Trophoblast cell (in vitro differentiated cells and primary cell): ENCODE measurements around the gene OPCML.
A peak's percentile ranks its signal among the peaks of the same experiment; 100 is the strongest.

Experiments used
- DNase-seq, 2 donors: peaks; one replicate each; pipeline ENCODE4 v3.0.0-alpha.2; 2016
- H2AFZ ChIP-seq: 2 replicates; pipeline ENCODE4 v1.6.1; 2013; ENCODE audit warnings: low read length, moderate library complexity, mild to moderate bottlenecking; ENCODE audit not compliant: insufficient read depth, poor library complexity
- H2AK5ac ChIP-seq: 2 replicates; pipeline ENCODE4 v1.6.1; 2013; ENCODE audit warnings: mild to moderate bottlenecking, low read length
- H2BK120ac ChIP-seq: 2 replicates; pipeline ENCODE4 v1.6.1; 2013; ENCODE audit warnings: low read length, mild to moderate bottlenecking, moderate library complexity; ENCODE audit not compliant: insufficient read depth, poor library complexity
- H2BK12ac ChIP-seq: 2 replicates; pipeline ENCODE4 v1.6.1; 2013; ENCODE audit warnings: mild to moderate bottlenecking, low read length, moderate library complexity
- H2BK5ac ChIP-seq: 2 replicates; pipeline ENCODE4 v1.6.1; 2013; ENCODE audit warnings: low read length, low read depth, moderate library complexity, mild to moderate bottlenecking; ENCODE audit not compliant: poor library complexity
- H3K14ac ChIP-seq: 2 replicates; pipeline ENCODE4 v1.6.1; 2013; ENCODE audit warnings: mild to moderate bottlenecking, low read length
- H3K18ac ChIP-seq: 2 replicates; pipeline ENCODE4 v1.6.1; 2013; ENCODE audit warnings: mild to moderate bottlenecking, low read length
- H3K23ac ChIP-seq: 2 replicates; pipeline ENCODE4 v1.6.1; 2013; ENCODE audit warnings: low read length
- H3K27ac ChIP-seq: 2 replicates; pipeline ENCODE4 v1.5.1; 2013; ENCODE audit warnings: low read depth, mild to moderate bottlenecking, inconsistent platforms, low read length, moderate library complexity
- H3K27me3 ChIP-seq: 2 replicates; pipeline ENCODE4 v1.6.1; 2013; ENCODE audit warnings: inconsistent platforms, mild to moderate bottlenecking, low read length, moderate library complexity; ENCODE audit not compliant: insufficient read depth
- H3K36me3 ChIP-seq, 2 experiments: 1 replicate in 1 of 2; 2 replicates in 1 of 2; pipeline ENCODE4 v1.6.1; 2013; ENCODE audit warnings: low read length in 2 of 2, mild to moderate bottlenecking in 2 of 2, moderate library complexity in 1 of 2; ENCODE audit not compliant: insufficient read depth in 2 of 2, control insufficient read depth in 1 of 2
- H3K4ac ChIP-seq: 2 replicates; pipeline ENCODE4 v1.6.1; 2013; ENCODE audit warnings: low read depth, mild to moderate bottlenecking, low read length, moderate library complexity
- H3K4me1 ChIP-seq, 2 experiments: 1 replicate in 1 of 2; 2 replicates in 1 of 2; pipeline ENCODE4 v1.6.1; 2013; ENCODE audit warnings: low read length in 2 of 2, mild to moderate bottlenecking in 2 of 2, moderate library complexity in 1 of 2; ENCODE audit not compliant: insufficient read depth in 2 of 2, control insufficient read depth in 1 of 2
- H3K4me2 ChIP-seq: 2 replicates; pipeline ENCODE4 v1.6.1; 2013; ENCODE audit warnings: inconsistent platforms, mild to moderate bottlenecking, low read length, moderate library complexity
- H3K4me3 ChIP-seq: 2 replicates; pipeline ENCODE4 v1.5.1; 2013; ENCODE audit warnings: mild to moderate bottlenecking, low read depth, low read length, inconsistent platforms
- H3K79me1 ChIP-seq: one replicate; pipeline ENCODE4 v1.6.1; 2013; ENCODE audit warnings: low read length
- H3K79me2 ChIP-seq: 2 replicates; pipeline ENCODE4 v1.6.1; 2013; ENCODE audit warnings: low read length, mild to moderate bottlenecking; ENCODE audit not compliant: control insufficient read depth, insufficient read depth, poor library complexity
- H3K9ac ChIP-seq: 2 replicates; pipeline ENCODE4 v1.6.1; 2013; ENCODE audit warnings: mild to moderate bottlenecking, low read length
- H3K9me3 ChIP-seq: 2 replicates; pipeline ENCODE4 v1.6.1; 2013; ENCODE audit warnings: low read depth, mild to moderate bottlenecking, control low read depth, inconsistent platforms, low read length; ENCODE audit not compliant: insufficient read depth
- H4K12ac ChIP-seq: 2 replicates; pipeline ENCODE4 v1.6.1; 2013; ENCODE audit warnings: low read depth, mild to moderate bottlenecking, low read length, moderate library complexity
- H4K8ac ChIP-seq: 2 replicates; pipeline ENCODE4 v1.6.1; 2013; ENCODE audit warnings: low read depth, mild to moderate bottlenecking, low read length, moderate library complexity
- H4K91ac ChIP-seq: one replicate; pipeline ENCODE4 v1.6.1; 2013; ENCODE audit warnings: low read depth, mild to moderate bottlenecking, low read length, moderate library complexity
- WGBS: extraction: QIAGEN DNeasy Blood & Tissue Kit; methylation state at CpG from one replicate; pipeline ENCODE4 v1.1.7; 2013; ENCODE audit warnings: missing lambda C conversion rate; ENCODE audit not compliant: insufficient read length, insufficient coverage; ENCODE audit errors: extremely low coverage; 5-methylcytosine and 5-hydroxymethylcytosine counted together

OPCML gene

GRCh38 chr11:132925825-132926469 is 606.4 kb downstream of the OPCML start:
- Histone ChIP-seq H3K36me3 (no peaks in the 10 kb centered on the region), H3K23ac (peak overlapping the region; percentile 6), H3K9me3 (peaks cover 1% of the 10 kb centered on the region), H3K4ac (no peak overlapping the region), H4K8ac (no peak overlapping the region), H3K9ac (no peak overlapping the region), H3K27ac (no peak overlapping the region), H2BK12ac (no peak overlapping the region), H3K79me1 (no peaks in the 10 kb centered on the region), H4K12ac (no peak overlapping the region), H3K4me3 (no peak overlapping the region), H2BK5ac (no peak overlapping the region), H3K18ac (no peak overlapping the region), H2AFZ (no peak overlapping the region), H3K4me2 (no peak overlapping the region), H4K91ac (no peak overlapping the region), H3K27me3 (no peaks in the 10 kb centered on the region), H2AK5ac (no peak overlapping the region), H3K14ac (no peak overlapping the region), H2BK120ac (no peak overlapping the region), H3K4me1 (no peaks in the 10 kb centered on the region), H3K79me2 (no peaks in the 10 kb centered on the region)
- no peak for DNase-seq
- no CpG with 5 or more reads among the region's 3 CpGs for WGBS

DNA sequence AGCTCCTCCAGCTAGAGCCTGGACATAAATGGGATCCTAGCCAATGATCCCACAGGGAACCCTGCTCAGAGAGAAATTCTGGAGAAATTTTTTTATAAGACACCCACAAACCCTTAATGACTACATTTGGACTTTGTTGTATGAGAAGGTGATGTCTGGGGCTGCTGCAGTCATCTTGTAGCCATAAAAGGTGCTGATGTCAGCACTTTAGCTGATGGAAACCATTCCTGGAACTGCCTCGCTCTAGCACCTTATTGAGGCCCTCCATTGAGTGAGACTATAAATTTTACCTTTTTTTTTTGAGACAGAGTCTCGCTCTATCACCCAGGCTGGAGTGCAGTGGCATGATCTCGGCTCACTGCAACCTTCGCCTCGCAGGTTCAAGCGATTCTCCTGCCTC is 610.7 kb downstream of the OPCML start:
- H2BK5ac ChIP-seq = no peak overlapping the region
- H3K27me3 ChIP-seq = no peaks in the 10 kb centered on the region
- no peak overlapping the region for H3K18ac ChIP-seq
- DNase-seq = no peak
- no peak overlapping the region for H3K14ac ChIP-seq
- H3K4me1 ChIP-seq = no peaks in the 10 kb centered on the region
- H4K91ac ChIP-seq = no peak overlapping the region
- H3K79me1 ChIP-seq = no peaks in the 10 kb centered on the region
- no peak overlapping the region for H3K27ac ChIP-seq
- H4K12ac ChIP-seq = no peak overlapping the region
- H2BK12ac ChIP-seq = no peak overlapping the region
- H3K4ac ChIP-seq = no peak overlapping the region
- H3K4me2 ChIP-seq = no peak overlapping the region
- no peak overlapping the region for H3K23ac ChIP-seq
- H3K4me3 ChIP-seq = no peak overlapping the region
- H2AK5ac ChIP-seq = no peak overlapping the region
- H3K9me3 ChIP-seq = no peaks in the 10 kb centered on the region
- H3K36me3 ChIP-seq = no peaks in the 10 kb centered on the region
- H3K79me2 ChIP-seq = no peaks in the 10 kb centered on the region
- no peak overlapping the region for H2BK120ac ChIP-seq
- no CpG with 5 or more reads among the region's 6 CpGs for WGBS
- H3K9ac ChIP-seq = no peak overlapping the region
- H2AFZ ChIP-seq = no peak overlapping the region
- no peak overlapping the region for H4K8ac ChIP-seq

- no peaks in the 10 kb centered on the region for H3K79me2 ChIP-seq
- H3K23ac ChIP-seq = no peak overlapping the region
- H4K91ac ChIP-seq = no peak overlapping the region
- H2BK5ac ChIP-seq = no peak overlapping the region
- H3K27me3 ChIP-seq = no peaks in the 10 kb centered on the region
- no CpG with 5 or more reads among the region's 20 CpGs for WGBS
- no peaks in the 10 kb centered on the region for H3K9me3 ChIP-seq
- H2BK12ac ChIP-seq = no peak overlapping the region
- H3K4me1 ChIP-seq = no peaks in the 10 kb centered on the region
- H3K4me3 ChIP-seq = no peak overlapping the region
- H3K18ac ChIP-seq = no peak overlapping the region
- H4K12ac ChIP-seq = no peak overlapping the region
- no peak overlapping the region for H3K27ac ChIP-seq
- H3K9ac ChIP-seq = no peak overlapping the region
- H3K4me2 ChIP-seq = no peak overlapping the region
- DNase-seq = no peak
- no peak overlapping the region for H2BK120ac ChIP-seq
- H3K4ac ChIP-seq = no peak overlapping the region
- H3K14ac ChIP-seq = no peak overlapping the region
- H4K8ac ChIP-seq = no peak overlapping the region
- H3K79me1 ChIP-seq = no peaks in the 10 kb centered on the region
- H2AFZ ChIP-seq = no peak overlapping the region
- no peaks in the 10 kb centered on the region for H3K36me3 ChIP-seq
- no peak overlapping the region for H2AK5ac ChIP-seq
These were observed 611.7 kb downstream of the OPCML start for GRCh38 chr11:132920451-132921096.

DNA sequence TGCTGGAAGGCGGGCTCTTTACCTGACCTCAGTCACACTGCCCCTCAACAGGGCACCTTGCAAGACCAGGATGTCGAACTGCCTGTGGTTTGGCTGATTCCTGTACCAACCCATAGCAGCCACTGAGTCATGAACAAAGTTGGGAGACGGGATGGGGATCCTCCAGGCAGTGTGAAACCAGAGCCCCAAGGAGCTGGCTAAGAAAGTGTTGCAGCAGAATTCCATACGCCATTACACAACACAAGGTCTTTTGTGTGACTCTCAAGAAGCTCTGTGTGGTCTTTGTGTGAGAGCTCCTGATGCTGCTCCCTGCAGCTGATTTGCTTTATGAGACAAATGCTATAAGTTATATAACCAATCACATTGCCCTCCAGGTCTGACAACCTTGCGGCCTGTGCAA is 617.7 kb downstream of the OPCML start:
- WGBS = no CpG with 5 or more reads among the region's 5 CpGs
- DNase-seq = no peak
- H3K79me1 ChIP-seq = no peaks in the 10 kb centered on the region

More for the DNA sequence above, 617.7 kb downstream of the OPCML start:
- H3K9ac ChIP-seq = no peak overlapping the region
- no peaks in the 10 kb centered on the region for H3K36me3 ChIP-seq
- H3K18ac ChIP-seq = no peak overlapping the region
- H3K4me1 ChIP-seq = no peaks in the 10 kb centered on the region
- no peak overlapping the region for H4K8ac ChIP-seq
- no peak overlapping the region for H2BK12ac ChIP-seq
- no peaks in the 10 kb centered on the region for H3K9me3 ChIP-seq
- H2AFZ ChIP-seq = no peak overlapping the region
- no peak overlapping the region for H2BK5ac ChIP-seq
- no peak overlapping the region for H4K12ac ChIP-seq
- H4K91ac ChIP-seq = no peak overlapping the region
- H2AK5ac ChIP-seq = no peak overlapping the region
- H3K23ac ChIP-seq = no peak overlapping the region
- H3K4ac ChIP-seq = no peak overlapping the region
- H3K14ac ChIP-seq = no peak overlapping the region
- no peak overlapping the region for H3K4me3 ChIP-seq
- H3K27ac ChIP-seq = no peak overlapping the region
- no peak overlapping the region for H3K4me2 ChIP-seq
- H2BK120ac ChIP-seq = no peak overlapping the region
- no peaks in the 10 kb centered on the region for H3K27me3 ChIP-seq
- H3K79me2 ChIP-seq = no peaks in the 10 kb centered on the region
